HG03097 (cell line): ENCODE results near the gene PLEKHA7.
"Not testable (repeated sequence)": the region's sequence is repeated elsewhere in the genome, so short reads cannot be mapped to it uniquely, and the experiment has no call there.

Experiments
- ATAC-seq: cut with Tn5 transposase; IDR thresholded peaks from one replicate; pipeline ENCODE4 v1.9.1; 2021; ENCODE audit not compliant: unreplicated experiment, low FRiP score

The PLEKHA7 gene

GRCh38 chr11:17014321-17014832 is at the start of gene PLEKHA7:
Gene PLEKHA7, minus strand, starts transcription at chr11:17014414. Its CDS starts 13 bp downstream, at chr11:17014401.
- no peak for ATAC-seq

GRCh38 chr11:17063171-17064002 is 49.2 kb upstream of the PLEKHA7 start:
- no peak for ATAC-seq

GRCh38 chr11:17051146-17051545 is 36.9 kb upstream of the PLEKHA7 start:
- not testable (repeated sequence) for ATAC-seq

GRCh38 chr11:17048491-17048890 is 34.3 kb upstream of the PLEKHA7 start:
- ATAC-seq: not testable (repeated sequence)

- no peak for ATAC-seq
Measured at GRCh38 chr11:17046690-17047089, 32.5 kb upstream of the PLEKHA7 start.

- ATAC-seq: no peak
Measured at GRCh38 chr11:17036666-17037658, 22.7 kb upstream of the PLEKHA7 start.

GRCh38 chr11:17034027-17034426 is 19.8 kb upstream of the PLEKHA7 start:
- not testable (repeated sequence) for ATAC-seq

GRCh38 chr11:17026487-17027082 is 12.4 kb upstream of the PLEKHA7 start:
- ATAC-seq: no peak

GRCh38 chr11:17024924-17025323 is 10.7 kb upstream of the PLEKHA7 start:
- ATAC-seq: no peak

- ATAC-seq: no peak
Measured at GRCh38 chr11:17021511-17021910, 7.3 kb upstream of the PLEKHA7 start.

GRCh38 chr11:17020831-17021230 is 6.6 kb upstream of the PLEKHA7 start:
- no peak for ATAC-seq

GRCh38 chr11:17019232-17019631 is 5.0 kb upstream of the PLEKHA7 start:
- ATAC-seq: no peak

GRCh38 chr11:17015627-17016126 is 1.5 kb upstream of the PLEKHA7 start:
- ATAC-seq: no peak

- ATAC-seq: no peak
Measured at GRCh38 chr11:17014833-17015626, 816 bp upstream of the PLEKHA7 start.

- no peak for ATAC-seq
Measured at GRCh38 chr11:17013548-17014320, 480 bp downstream of the PLEKHA7 start.

GRCh38 chr11:17012712-17013547 is 1.3 kb downstream of the PLEKHA7 start:
- ATAC-seq: no peak

GRCh38 chr11:17012179-17012578 is 2.0 kb downstream of the PLEKHA7 start:
- ATAC-seq: no peak

GRCh38 chr11:17010851-17011420 is 3.3 kb downstream of the PLEKHA7 start:
- ATAC-seq: no peak
